PC-3 (cell line): ENCODE measurements around the gene PIGT. TPM values are rescaled to one million over a fixed set of nuclear protein-coding genes. Genes with fewer than 3 reads are reported as not detected.

ENCODE experiments used
- ATAC-seq: fragments of 200-7000 bp; cut with Tn5 transposase; 2 replicates; pipeline ENCODE4 v1.9.1; 2020; ENCODE audit warnings: mild to moderate bottlenecking, moderate library complexity
- BruUV-seq: library from RNA; stranded (reverse); fragments of 400-500 nt; replicated peaks from 2 replicates; lab custom pipeline; 2021; lab: Mats Ljungman, UMichigan
- CTCF ChIA-PET: fragments of 300-600 bp; sonication (Branson Sonifier 250); formaldehyde crosslinking; loops from one replicate; lab custom pipeline; 2022; ENCODE audit warnings: antibody characterized with exemption; lab: Charles Lee
- POLR2A ChIA-PET: fragments of 300-600 bp; sonication (Branson Sonifier 250); formaldehyde crosslinking; loops from one replicate; lab custom pipeline; 2022; ENCODE audit warnings: antibody characterized with exemption; ENCODE audit not compliant: unreplicated experiment; lab: Charles Lee
- DNase-seq: peaks from one replicate; pipeline ENCODE4 v3.0.0-alpha.2; 2015
- H2AFZ ChIP-seq: fragments of 300-600 bp; sonication (generic); 2 replicates; pipeline ENCODE4 v1.6.0; 2016; ENCODE audit warnings: antibody characterized with exemption, low read length
- H3F3A ChIP-seq: fragments of 300-600 bp; sonication (generic); one replicate; pipeline ENCODE4 v1.6.0; 2017; ENCODE audit warnings: antibody characterized with exemption, low read length, control low read depth, mild to moderate bottlenecking; ENCODE audit not compliant: unreplicated experiment
- H3K27ac ChIP-seq: fragments of 300-600 bp; sonication (generic); 2 replicates; pipeline ENCODE4 v1.5.1; 2016; ENCODE audit warnings: mild to moderate bottlenecking, low read length
- H3K27me3 ChIP-seq: fragments of 300-600 bp; sonication (generic); 2 replicates; pipeline ENCODE4 v1.6.1; 2016; ENCODE audit warnings: low read length, mixed read lengths
- H3K36me3 ChIP-seq: fragments of 300-600 bp; sonication (generic); 2 replicates; pipeline ENCODE4 v1.6.1; 2016; ENCODE audit warnings: low read depth, mixed run types, low read length, mixed read lengths
- H3K4me1 ChIP-seq: fragments of 300-600 bp; sonication (generic); 2 replicates; pipeline ENCODE4 v1.5.1; 2016; ENCODE audit warnings: low read length; ENCODE audit not compliant: insufficient read depth
- H3K4me2 ChIP-seq: fragments of 300-600 bp; sonication (generic); 2 replicates; pipeline ENCODE4 v1.6.0; 2016; ENCODE audit warnings: low read length
- H3K4me3 ChIP-seq: fragments of 300-600 bp; sonication (generic); 2 replicates; pipeline ENCODE4 v1.5.1; 2016; ENCODE audit warnings: mild to moderate bottlenecking, low read length, mixed read lengths
- H3K79me2 ChIP-seq: fragments of 300-600 bp; sonication (generic); 2 replicates; pipeline ENCODE4 v1.6.1; 2017; ENCODE audit warnings: low read length, mixed read lengths
- H3K9ac ChIP-seq: fragments of 300-600 bp; sonication (generic); 2 replicates; pipeline ENCODE4 v1.6.0; 2016; ENCODE audit warnings: mild to moderate bottlenecking, low read length
- H3K9me2 ChIP-seq: fragments of 300-600 bp; sonication (generic); replicated peaks from 2 replicates; pipeline ENCODE4 v1.6.1; 2016; ENCODE audit warnings: mixed run types, low read length, mixed read lengths
- H3K9me3 ChIP-seq: fragments of 300-600 bp; sonication (generic); 2 replicates; pipeline ENCODE4 v1.6.1; 2016; ENCODE audit warnings: low read length, mixed read lengths
- H4K20me1 ChIP-seq: fragments of 300-600 bp; sonication (generic); 2 replicates; pipeline ENCODE4 v1.6.1; 2016; ENCODE audit warnings: low read length, mixed read lengths
- CTCF ChIP-seq: fragments of 300-600 bp; sonication (generic); conservative IDR thresholded peaks from 2 replicates; pipeline ENCODE4 v1.5.1; 2017; ENCODE audit warnings: antibody characterized with exemption, low read depth, mild to moderate bottlenecking, low read length
- EZH2 ChIP-seq: fragments of 300-600 bp; sonication (generic); IDR thresholded peaks from one replicate; pipeline ENCODE4 v1.6.1; 2017; ENCODE audit warnings: antibody characterized with exemption, mild to moderate bottlenecking, low read length; ENCODE audit not compliant: unreplicated experiment
- EZH2phosphoT487 ChIP-seq: fragments of 300-600 bp; sonication (generic); IDR thresholded peaks from 2 replicates; pipeline ENCODE4 v1.6.1; 2018; ENCODE audit warnings: mild to moderate bottlenecking, antibody characterized with exemption, low read length, borderline replicate concordance
- intact Hi-C: fragments of 100-400 bp; cut with micrococcal nuclease; formaldehyde crosslinking; loops from 2 replicates; pipeline ENCODE4 v1.9.0; 2023
- total RNA-seq: library from RNA; depleted of rRNA; stranded (reverse); fragments of >200 nt; gene quantifications from 2 replicates; pipeline ENCODE4 v1.2.3, GENCODE V29; 2014

PIGT gene
- total RNA-seq, 1 experiment from 2014 or later = 129 TPM

GRCh38 chr20:45374101-45374467, 41.9 kb upstream of the PIGT start:
- Histone ChIP-seq H3K4me3 (no peak overlapping the region), H3K27me3 (no peaks in the 10 kb centered on the region), H3K27ac (no peak overlapping the region), H3K4me2 (no peak overlapping the region), H3K9ac (no peak overlapping the region), H4K20me1 (no peaks in the 10 kb centered on the region), H3F3A (no peaks in the 10 kb centered on the region), H3K4me1 (no peaks in the 10 kb centered on the region; the same call in 1 of the 2 replicates), H3K9me3 (no peaks in the 10 kb centered on the region), H3K9me2 (no peaks in the 10 kb centered on the region), H2AFZ (no peak overlapping the region), H3K79me2 (no peaks in the 10 kb centered on the region), H3K36me3 (peaks cover 7% of the 10 kb centered on the region; the same call in 1 of the 2 replicates)
- TF ChIP-seq CTCF (no peak; the same call in 1 of the 2 replicates), EZH2phosphoT487 (no peak), EZH2 (no peak)
- ChIA-PET CTCF (interaction anchor here (0.7 to 2.1 kb wide), 13 partner anchors 9 to 76 kb away, joined by 3 to 80 read pairs (median 5); partner anchors contain the start of gene SYS1), POLR2A (interaction anchor here (0.6 kb wide), 1 partner anchor 46 kb away, joined by 6 read pairs; no protein-coding TSS in a partner anchor)
- BruUV-seq = no TSS peak
- no peak for ATAC-seq
- intact Hi-C loops = loop anchor here (1.0 kb wide), 1 partner anchor 62 kb away; no protein-coding TSS in a partner anchor
- no peak for DNase-seq

- intact Hi-C loops = loop anchor here (1.0 kb wide), 1 partner anchor 61 kb away; no protein-coding TSS in a partner anchor
- peaks cover 5% of the 10 kb centered on the region; the same call in 1 of the 2 replicates for H3K36me3 ChIP-seq
- ATAC-seq = no peak
- H3K9me3 ChIP-seq = no peaks in the 10 kb centered on the region
- no peaks in the 10 kb centered on the region for H3K27me3 ChIP-seq
- no peak overlapping the region for H3K4me3 ChIP-seq
- no peak for DNase-seq
- no peaks in the 10 kb centered on the region; the same call in 1 of the 2 replicates for H3K4me1 ChIP-seq
- H3K4me2 ChIP-seq = no peak overlapping the region
- H2AFZ ChIP-seq = no peak overlapping the region
- no peaks in the 10 kb centered on the region for H3K9me2 ChIP-seq
- no peak overlapping the region for H3K27ac ChIP-seq
- H3F3A ChIP-seq = no peaks in the 10 kb centered on the region
- TF ChIP-seq EZH2phosphoT487 = no peak
- no peak for TF ChIP-seq CTCF
- no peak for TF ChIP-seq EZH2
- BruUV-seq = no TSS peak
- ChIA-PET CTCF (no interaction called here), POLR2A (no interaction called here)
- H3K79me2 ChIP-seq = no peaks in the 10 kb centered on the region
- no peaks in the 10 kb centered on the region for H4K20me1 ChIP-seq
- no peak overlapping the region for H3K9ac ChIP-seq
These were observed 41.0 kb upstream of the PIGT start for GRCh38 chr20:45374966-45375365.

GRCh38 chr20:45377269-45377668, 38.7 kb upstream of the PIGT start:
- Histone ChIP-seq H2AFZ (no peak overlapping the region), H3K4me3 (no peak overlapping the region), H3K9me3 (no peaks in the 10 kb centered on the region), H3F3A (peaks cover under 1% of the 10 kb centered on the region), H4K20me1 (no peaks in the 10 kb centered on the region), H3K4me1 (peaks cover 1% of the 10 kb centered on the region), H3K36me3 (peaks cover 5% of the 10 kb centered on the region; the same call in 1 of the 2 replicates), H3K79me2 (no peaks in the 10 kb centered on the region), H3K9me2 (no peaks in the 10 kb centered on the region), H3K27me3 (no peaks in the 10 kb centered on the region), H3K4me2 (no peak overlapping the region), H3K27ac (no peak overlapping the region), H3K9ac (no peak overlapping the region)
- TF ChIP-seq EZH2 (no peak), CTCF (no peak), EZH2phosphoT487 (no peak)
- ChIA-PET POLR2A (no interaction called here), CTCF (interaction anchor here (1.3 kb wide), 1 partner anchor 59 kb away, joined by 3 read pairs; no protein-coding TSS in a partner anchor)
- intact Hi-C loops = no loop called here
- DNase-seq = no peak
- no TSS peak for BruUV-seq
- no peak for ATAC-seq
